ENCODE data around the gene BLOC1S1. TPM values are rescaled to one million over a fixed set of nuclear protein-coding genes. Genes with fewer than 3 reads are reported as not detected.

BLOC1S1 gene
- total RNA-seq, 2 experiments from 2014 or later: 34.8 to 36.9 TPM

DNA sequence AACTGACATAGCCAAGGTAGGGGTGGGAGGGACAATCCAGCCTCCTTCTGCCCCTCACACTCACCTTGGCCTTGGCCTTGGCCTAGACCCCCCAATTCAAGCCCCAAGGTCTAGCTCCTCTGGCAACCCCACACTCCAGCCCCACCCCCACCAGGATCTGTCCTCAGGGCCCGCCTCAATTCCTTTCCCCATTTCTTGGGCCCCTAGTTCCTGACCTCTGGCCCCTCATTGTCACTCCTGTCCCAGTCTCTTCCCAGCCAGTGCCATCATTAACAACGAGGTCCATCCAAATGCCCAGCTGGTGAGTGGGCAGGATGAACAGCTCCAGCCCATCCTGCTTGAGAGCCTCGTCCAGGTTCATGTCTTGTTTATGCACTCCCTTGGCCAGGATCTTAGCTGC lies 20.2 kb downstream of the BLOC1S1 start:
- H3K9me3 ChIP-seq (ENCODE audit: control insufficient read depth in 1 of 2, insufficient read depth in 1 of 2, low read length in 2 of 2): no peaks in the 10 kb centered on the region
- peaks cover 20% of the 10 kb centered on the region for H3K4me1 ChIP-seq (ENCODE audit: insufficient read depth, low read length)
- Mint-ChIP-seq H3K4me1 (ENCODE audit: low read depth) (peaks cover 31% of the 10 kb centered on the region), H3K27ac (no peak overlapping the region), H3K36me3 (ENCODE audit: low read depth) (no peaks in the 10 kb centered on the region), H3K4me3 (peak overlapping the region; percentile 15), H3K27me3 (no peaks in the 10 kb centered on the region), H3K9me3 (no peaks in the 10 kb centered on the region)
- no peak overlapping the region for H3K4me3 ChIP-seq (ENCODE audit: low read length)
- no peak for ATAC-seq (ENCODE audit: poor library complexity)
- POLR2A ChIA-PET: no interaction called here
- CTCF ChIA-PET: interaction anchor here (3.6 kb wide), 1 partner anchor 11 kb away, joined by 46 read pairs; no protein-coding TSS in a partner anchor
- no peaks in the 10 kb centered on the region for H3K36me3 ChIP-seq (ENCODE audit: insufficient read depth, low read length)
- intact Hi-C loops (cut with DNase I, micrococcal nuclease): loop anchor here (5.0 to 10.0 kb wide), 3 partner anchors 81 to 369 kb away; partner anchors contain the start of genes ORMDL2 (in 1 of the 2), PA2G4 (in 1 of the 2) and SARNP (in 1 of the 2)
- no peak overlapping the region for H3K27ac ChIP-seq (ENCODE audit: low read depth in 1 of 2, low read length in 2 of 2)
- H3K27me3 ChIP-seq (ENCODE audit: control insufficient read depth in 1 of 2, insufficient read depth in 2 of 2, low read length in 2 of 2): no peaks in the 10 kb centered on the region
- DNase-seq: no peak
- no peak for TF ChIP-seq CTCF (IDR thresholded peaks at IDR 0.05)

- peak overlapping the region; percentile 93 for H3K4me3 Mint-ChIP-seq
- H3K36me3 Mint-ChIP-seq (ENCODE audit: low read depth): no peaks in the 10 kb centered on the region
- Histone ChIP-seq H3K27me3 (ENCODE audit: control insufficient read depth in 1 of 2, insufficient read depth in 2 of 2, low read length in 2 of 2) (no peaks in the 10 kb centered on the region), H3K27ac (ENCODE audit: low read depth in 1 of 2, low read length in 2 of 2) (peak overlapping the region in 1 of 2 donors; percentile 47), H3K4me1 (ENCODE audit: insufficient read depth, low read length) (peaks cover 24% of the 10 kb centered on the region), H3K9me3 (ENCODE audit: control insufficient read depth in 1 of 2, insufficient read depth in 1 of 2, low read length in 2 of 2) (no peaks in the 10 kb centered on the region), H3K36me3 (ENCODE audit: insufficient read depth, low read length) (no peaks in the 10 kb centered on the region), H3K4me3 (ENCODE audit: low read length) (no peak overlapping the region)
- ATAC-seq (ENCODE audit: poor library complexity) (peak; percentile 36), DNase-seq (peak in 13 of 14 experiments; percentile 32 to 76 (median 53))
- no peaks in the 10 kb centered on the region for H3K9me3 Mint-ChIP-seq
- peak; percentile 66 for TF ChIP-seq CTCF (IDR thresholded peaks at IDR 0.05)
- intact Hi-C loops (cut with DNase I, micrococcal nuclease): loop anchor here (5.0 to 10.0 kb wide), 3 partner anchors 80 to 368 kb away; partner anchors contain the start of genes ORMDL2 (in 1 of the 2), PA2G4 (in 1 of the 2) and SARNP (in 1 of the 2)
- peaks cover 31% of the 10 kb centered on the region for H3K4me1 Mint-ChIP-seq (ENCODE audit: low read depth)
- peak overlapping the region; percentile 89 for H3K27ac Mint-ChIP-seq
- POLR2A ChIA-PET: interaction anchor here (0.8 to 3.1 kb wide), 5 partner anchors 10 to 220 kb away, joined by 3 to 18 read pairs (median 11); no protein-coding TSS in a partner anchor
- no peaks in the 10 kb centered on the region for H3K27me3 Mint-ChIP-seq
- CTCF ChIA-PET: interaction anchor here (0.7 to 3.8 kb wide), 13 partner anchors 7 to 453 kb away, joined by 3 to 46 read pairs (median 7); partner anchors contain the start of genes BLOC1S1, CD63, ITGA7 and ORMDL2
These were observed 21.1 kb downstream of the BLOC1S1 start for GRCh38 chr12:55736780-55737580.

DNA sequence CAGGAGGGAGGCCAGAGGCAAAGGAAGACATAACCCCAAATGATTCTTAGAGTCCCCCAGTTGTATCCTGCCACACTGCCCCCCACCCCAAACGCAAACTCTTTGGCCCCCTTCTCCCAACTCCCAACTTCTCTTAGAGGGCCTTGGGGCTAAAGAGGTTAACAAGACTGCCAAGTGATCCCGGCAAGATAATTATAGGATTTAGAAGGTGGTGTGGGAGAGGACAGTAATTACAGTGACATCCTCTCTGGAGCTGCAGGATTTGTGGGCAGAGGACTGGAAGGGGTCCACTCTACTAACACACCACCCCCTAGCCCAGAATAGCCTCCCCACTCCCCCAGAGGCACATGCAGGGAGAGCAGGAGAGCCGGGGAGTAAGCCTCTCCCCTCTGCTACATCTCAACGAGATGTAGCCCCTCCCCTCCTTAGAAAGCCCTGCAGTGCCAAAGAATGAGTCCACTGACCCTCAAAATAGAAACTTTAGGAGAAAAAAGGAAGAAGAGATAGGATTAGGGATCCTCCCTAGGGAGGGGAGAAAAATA lies 21.8 kb downstream of the BLOC1S1 start:
- ATAC-seq (ENCODE audit: poor library complexity) (no peak), DNase-seq (peak in 1 of 14 experiments; percentile 25)
- H3K27me3 ChIP-seq (ENCODE audit: control insufficient read depth in 1 of 2, insufficient read depth in 2 of 2, low read length in 2 of 2): no peaks in the 10 kb centered on the region
- H3K27me3 Mint-ChIP-seq: no peaks in the 10 kb centered on the region
- H3K4me1 ChIP-seq (ENCODE audit: insufficient read depth, low read length): peaks cover 30% of the 10 kb centered on the region
- TF ChIP-seq CTCF (IDR thresholded peaks at IDR 0.05): peak; percentile 4
- peaks cover 37% of the 10 kb centered on the region for H3K4me1 Mint-ChIP-seq (ENCODE audit: low read depth)
- no peak overlapping the region for H3K4me3 ChIP-seq (ENCODE audit: low read length)
- intact Hi-C loops (cut with DNase I, micrococcal nuclease): loop anchor here (1.0 to 10.0 kb wide), 12 partner anchors 13 to 487 kb away; partner anchors contain the start of genes NABP2 (in 1 of the 2), ORMDL2 (in 1 of the 2), PA2G4 (in 1 of the 2) and RPS26 (in 1 of the 2)
- ChIA-PET POLR2A (interaction anchor here (0.8 to 3.1 kb wide), 20 partner anchors 8 to 712 kb away, joined by 3 to 35 read pairs (median 12); partner anchors contain the start of genes BLOC1S1, CD63, CNPY2 and DNAJC14), CTCF (interaction anchor here (0.9 to 3.8 kb wide), 20 partner anchors 8 to 452 kb away, joined by 3 to 46 read pairs (median 6); partner anchors contain the start of genes BLOC1S1, CD63, ITGA7 and ORMDL2)
- no peaks in the 10 kb centered on the region for H3K36me3 Mint-ChIP-seq (ENCODE audit: low read depth)
- peak overlapping the region; percentile 89 for H3K27ac Mint-ChIP-seq
- no peaks in the 10 kb centered on the region for H3K9me3 Mint-ChIP-seq
- H3K9me3 ChIP-seq (ENCODE audit: control insufficient read depth in 1 of 2, insufficient read depth in 1 of 2, low read length in 2 of 2): no peaks in the 10 kb centered on the region
- peak overlapping the region; percentile 79 to 83 for H3K27ac ChIP-seq (ENCODE audit: low read depth in 1 of 2, low read length in 2 of 2)
- H3K36me3 ChIP-seq (ENCODE audit: insufficient read depth, low read length): no peaks in the 10 kb centered on the region
- peak overlapping the region; percentile 93 for H3K4me3 Mint-ChIP-seq
